GOT3 (cell line): ENCODE results near the gene LYPLA2.
"Not testable (repeated sequence)": the region's sequence is repeated elsewhere in the genome, so short reads cannot be mapped to it uniquely, and the experiment has no call there.

Experiments used
- DNase-seq: peaks from one replicate; lab custom pipeline; 2025; ENCODE audit warnings: mixed read lengths; lab: John Stamatoyannopoulos, UW

The LYPLA2 gene

DNA sequence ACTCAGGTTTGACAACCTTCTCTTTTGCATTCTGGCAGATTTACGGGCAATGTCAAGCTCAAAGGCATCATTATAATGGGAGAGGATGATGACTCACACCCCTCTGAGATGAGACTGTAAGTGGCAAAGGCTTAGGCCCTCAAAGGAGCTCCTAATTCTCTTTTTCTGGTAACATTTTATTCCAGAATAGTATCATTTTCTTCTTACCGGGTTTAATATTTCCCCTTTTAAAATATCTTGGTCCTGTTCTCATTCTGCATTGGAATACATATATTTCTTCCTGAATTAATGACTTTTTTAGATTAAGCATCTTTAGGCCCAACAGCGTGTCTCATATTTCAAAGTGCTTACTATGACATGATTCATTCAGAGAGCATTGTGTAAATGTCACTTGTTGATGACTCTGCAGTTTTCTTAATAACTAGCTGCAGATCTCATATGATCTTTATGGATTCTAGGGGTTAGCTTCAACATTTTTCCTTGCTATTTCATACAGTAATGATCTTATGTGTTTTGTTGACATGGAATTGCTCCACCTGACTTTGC, 11.0 kb upstream of the LYPLA2 start:
- DNase-seq: no peak

DNA sequence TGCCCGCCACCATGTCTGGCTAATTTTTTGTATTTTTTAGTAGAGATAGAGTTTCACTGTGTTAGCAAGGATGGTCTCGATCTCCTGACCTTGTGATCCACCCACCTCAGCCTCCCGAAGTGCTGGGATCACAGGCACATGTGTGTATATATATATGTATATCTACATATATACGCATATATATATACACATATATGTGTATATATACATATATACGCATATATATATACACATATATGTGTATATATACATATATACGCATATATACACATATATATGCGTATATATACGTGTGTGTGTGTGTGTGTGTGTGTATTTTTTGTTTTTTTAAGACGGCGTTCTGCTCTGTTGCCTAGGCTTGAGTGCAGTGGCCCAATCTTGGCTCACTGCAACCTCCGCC, 7.8 kb upstream of the LYPLA2 start:
- DNase-seq: not testable (repeated sequence)

- no peak for DNase-seq
These were observed 6.1 kb upstream of the LYPLA2 start for GRCh38 chr1:23784846-23785245.

GRCh38 chr1:23787701-23788100, 3.2 kb upstream of the LYPLA2 start:
- no peak for DNase-seq

DNA sequence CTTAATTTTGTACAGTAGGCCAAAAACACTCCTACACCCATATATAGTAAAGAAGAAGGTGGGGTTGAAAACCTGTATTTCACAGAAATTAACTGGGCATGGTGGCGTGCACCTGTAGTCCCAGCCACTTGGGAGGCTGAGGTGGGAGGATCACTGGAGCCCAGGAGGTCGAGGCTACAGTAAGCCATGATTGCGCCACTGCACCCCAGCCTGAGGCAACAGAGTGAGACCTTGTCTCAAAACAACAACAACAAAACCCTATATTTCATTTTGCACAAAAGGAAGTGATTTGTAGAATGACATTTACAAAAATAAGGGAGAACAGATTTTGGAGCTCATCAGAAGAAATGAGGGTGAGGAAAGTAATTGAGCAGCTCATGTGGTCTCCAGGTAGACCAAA, 2.2 kb upstream of the LYPLA2 start:
- no peak for DNase-seq

GRCh38 chr1:23791516-23792047, 637 bp downstream of the LYPLA2 start:
- DNase-seq: no peak

DNA sequence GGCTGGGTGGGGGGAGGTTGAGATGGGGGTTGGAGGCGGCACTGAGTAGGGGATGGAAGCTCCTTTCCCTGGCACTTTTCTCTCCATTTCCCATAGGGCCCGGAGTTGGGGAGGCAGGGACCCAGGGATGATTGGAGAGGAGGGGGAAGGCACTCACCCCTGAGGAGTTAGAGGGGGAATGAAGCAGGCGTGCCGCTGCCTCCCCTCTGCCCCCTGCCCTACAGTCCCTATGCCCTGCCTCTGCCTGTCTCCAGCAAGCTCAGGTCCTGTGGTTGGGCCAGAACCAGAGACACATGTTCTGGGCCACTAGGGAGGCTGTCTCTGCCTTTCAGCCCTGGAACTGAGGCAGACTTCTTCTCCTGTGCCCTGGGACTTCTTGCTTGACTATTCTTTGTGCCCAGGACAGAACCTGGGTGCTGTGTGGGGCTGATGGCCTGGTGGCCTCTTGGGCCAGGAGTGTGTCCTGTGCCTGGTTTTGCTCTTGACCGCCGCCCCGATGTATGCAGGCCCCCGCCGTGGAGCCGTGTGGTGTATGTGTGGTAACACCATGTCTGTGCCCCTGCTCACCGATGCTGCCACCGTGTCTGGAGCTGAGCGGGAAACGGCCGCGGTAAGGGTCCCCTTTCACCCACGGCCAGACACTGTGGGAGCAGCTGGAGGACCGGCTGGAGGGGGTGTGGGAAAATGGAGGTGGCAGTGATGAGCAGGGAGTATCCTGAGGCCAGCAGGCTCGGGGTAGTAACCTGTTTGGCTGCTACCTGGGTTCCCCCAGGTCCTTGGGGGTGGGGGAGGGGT, 1.4 kb downstream of the LYPLA2 start:
- no peak for DNase-seq

DNA sequence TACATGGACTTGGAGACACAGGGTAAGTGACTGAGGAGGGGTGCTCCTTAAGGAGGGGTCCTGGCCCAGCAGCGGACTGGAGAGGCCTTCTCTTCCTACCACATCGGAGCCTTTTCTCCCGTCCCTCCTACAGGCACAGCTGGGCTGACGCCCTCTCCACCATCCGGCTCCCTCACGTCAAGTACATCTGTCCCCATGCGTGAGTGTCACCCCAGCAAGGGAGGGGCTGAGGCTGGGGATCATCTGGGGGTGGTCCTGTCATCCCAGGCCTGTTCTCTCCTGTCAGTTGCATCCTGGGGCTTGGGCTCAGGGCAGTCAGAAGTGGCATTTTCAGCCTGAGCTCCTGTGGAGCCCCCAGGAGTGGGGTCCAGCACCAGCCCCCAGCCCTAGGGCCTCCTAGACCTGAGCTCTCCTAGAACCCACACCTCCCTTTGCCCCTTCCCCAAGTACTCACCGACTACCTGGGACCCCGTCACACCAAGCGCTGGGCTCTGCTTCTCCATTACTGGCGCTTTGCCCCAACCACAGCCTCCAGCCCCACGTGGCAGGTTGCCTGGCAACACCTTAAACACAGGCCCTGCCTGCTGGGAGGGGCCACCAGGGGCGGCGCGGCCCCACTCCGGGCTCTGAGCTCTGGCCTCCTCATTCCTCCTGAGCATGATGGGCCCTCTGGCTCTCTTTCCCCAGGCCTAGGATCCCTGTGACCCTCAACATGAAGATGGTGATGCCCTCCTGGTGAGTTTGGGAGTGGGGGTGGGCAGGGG, 2.3 kb downstream of the LYPLA2 start:
- no peak for DNase-seq

DNA sequence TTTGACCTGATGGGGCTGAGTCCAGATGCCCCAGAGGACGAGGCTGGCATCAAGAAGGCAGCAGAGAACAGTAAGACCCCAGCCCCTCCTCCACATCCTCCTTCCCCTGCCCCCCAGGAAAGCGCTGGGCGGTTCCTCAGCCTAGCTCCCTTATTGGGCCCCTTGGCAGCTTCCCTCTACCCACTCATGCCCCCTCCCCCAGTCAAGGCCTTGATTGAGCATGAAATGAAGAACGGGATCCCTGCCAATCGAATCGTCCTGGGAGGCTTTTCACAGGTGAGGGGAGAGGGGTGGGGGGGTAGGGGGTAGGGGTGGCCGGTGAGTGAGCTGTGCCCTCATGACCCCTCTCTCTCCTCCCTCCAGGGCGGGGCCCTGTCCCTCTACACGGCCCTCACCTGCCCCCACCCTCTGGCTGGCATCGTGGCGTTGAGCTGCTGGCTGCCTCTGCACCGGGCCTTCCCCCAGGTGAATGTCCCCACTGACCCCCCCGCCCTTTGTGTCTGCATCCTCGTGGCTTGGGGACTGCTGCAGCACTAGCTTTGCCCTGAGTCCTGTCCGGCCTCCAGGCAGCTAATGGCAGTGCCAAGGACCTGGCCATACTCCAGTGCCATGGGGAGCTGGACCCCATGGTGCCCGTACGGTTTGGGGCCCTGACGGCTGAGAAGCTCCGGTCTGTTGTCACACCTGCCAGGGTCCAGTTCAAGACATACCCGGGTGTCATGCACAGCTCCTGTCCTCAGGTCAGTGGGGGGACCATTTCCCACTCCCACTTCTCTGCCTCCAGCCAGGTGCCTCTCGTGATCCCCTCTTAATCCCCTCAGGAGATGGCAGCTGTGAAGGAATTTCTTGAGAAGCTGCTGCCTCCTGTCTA, 3.2 kb downstream of the LYPLA2 start:
- DNase-seq: no peak

DNA sequence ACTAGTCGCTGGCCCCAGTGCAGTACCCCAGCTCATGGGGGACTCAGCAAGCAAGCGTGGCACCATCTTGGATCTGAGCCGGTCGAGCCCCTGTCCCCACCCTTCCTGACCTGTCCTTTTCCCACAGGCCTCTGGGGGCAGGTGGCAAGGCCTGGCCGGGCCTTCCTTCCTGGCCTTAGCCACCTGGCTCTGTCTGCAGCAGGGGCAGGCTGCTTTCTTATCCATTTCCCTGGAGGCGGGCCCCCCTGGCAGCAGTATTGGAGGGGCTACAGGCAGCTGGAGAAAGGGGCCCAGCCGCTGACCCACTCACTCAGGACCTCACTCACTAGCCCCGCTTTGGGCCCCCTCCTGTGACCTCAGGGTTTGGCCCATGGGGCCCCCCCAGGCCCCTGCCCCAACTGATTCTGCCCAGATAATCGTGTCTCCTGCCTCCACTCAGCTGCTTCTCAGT, 3.8 kb downstream of the LYPLA2 start:
- DNase-seq: not testable (repeated sequence)

GRCh38 chr1:23795676-23796465, 4.9 kb downstream of the LYPLA2 start:
- DNase-seq: no peak

DNA sequence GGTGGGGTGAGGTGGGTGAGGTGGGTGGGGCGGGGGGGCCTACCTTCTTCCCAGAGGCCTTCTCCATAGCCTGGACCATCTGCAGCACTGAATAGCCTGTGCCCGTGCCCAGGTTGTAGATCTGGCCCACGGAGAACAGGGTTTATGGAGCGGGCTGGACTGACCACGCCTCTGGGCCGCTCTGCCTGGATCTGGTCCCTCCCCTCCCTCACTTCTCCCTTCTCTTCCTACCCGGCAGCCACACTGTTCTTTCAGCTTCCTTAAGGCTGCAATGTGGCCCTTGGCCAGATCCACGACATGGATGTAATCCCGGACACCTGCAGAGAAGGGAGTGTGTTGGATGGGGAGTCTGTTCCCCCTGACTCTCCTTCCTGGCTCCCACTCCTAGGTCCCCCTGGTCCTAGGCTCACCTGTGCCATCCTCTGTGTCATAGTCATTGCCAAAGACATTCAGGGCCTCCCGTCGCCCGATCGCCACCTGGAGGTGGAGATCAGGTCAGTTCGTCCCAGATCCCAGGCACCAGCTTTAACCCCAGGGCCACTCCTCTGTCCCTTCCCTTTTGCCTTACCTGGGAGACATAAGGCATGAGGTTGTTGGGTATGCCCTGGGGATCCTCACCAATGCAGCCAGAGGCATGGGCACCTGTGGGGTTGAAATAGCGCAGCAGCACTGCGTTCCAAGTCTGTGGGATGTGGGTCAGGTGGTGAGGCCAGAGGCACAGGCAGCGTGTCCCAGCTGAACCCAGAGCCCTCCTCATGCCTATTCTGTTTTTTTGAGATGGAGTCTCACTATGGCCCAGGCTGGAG, 5.7 kb downstream of the LYPLA2 start:
- DNase-seq: no peak

DNA sequence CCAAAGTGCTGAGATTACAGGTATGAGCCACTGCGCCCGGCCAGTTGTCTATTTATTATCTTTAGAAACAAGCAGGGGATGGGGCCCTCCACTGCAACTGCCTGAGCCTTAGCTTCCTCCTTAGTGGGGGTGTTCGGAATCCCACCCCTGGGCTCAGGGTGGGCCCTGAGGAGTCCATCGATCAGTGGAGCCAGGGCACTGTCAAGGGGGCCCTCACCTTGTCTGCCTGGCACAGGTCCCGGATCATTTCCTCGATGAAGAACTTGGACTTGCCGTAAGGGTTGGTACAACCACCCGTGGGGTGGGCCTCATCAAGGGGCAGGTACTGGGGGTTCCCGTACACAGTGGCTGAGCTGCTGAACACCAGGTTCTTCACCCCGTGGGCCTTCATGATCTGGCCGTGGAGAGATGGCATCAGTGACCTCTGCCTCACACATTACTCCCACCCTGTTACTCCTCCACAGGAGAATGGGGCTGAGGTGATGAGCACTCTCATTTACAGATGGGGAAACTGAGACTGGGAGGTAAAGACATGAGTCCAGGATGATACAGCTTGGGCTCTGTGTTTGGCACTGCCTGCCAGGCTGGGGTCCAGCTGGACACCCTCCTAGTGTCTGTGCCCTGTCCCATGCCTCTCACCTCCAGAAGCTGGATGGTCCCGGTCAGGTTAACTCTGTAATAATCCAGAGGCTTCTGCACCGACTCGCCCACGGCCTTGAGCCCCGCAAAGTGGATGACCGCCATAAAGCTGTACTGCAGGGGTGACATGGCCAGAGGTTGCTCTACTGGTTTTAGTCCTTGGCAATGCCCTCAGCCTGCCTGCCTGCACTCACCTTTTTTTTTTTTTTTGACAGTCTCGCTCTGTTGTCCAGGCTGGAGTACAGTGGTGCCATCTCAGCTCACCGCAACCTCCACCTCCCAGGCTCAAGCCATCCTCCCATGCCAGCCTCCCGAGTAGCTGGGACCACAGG, 6.8 kb downstream of the LYPLA2 start:
- no peak for DNase-seq

- no peak for DNase-seq
These were observed 7.8 kb downstream of the LYPLA2 start for GRCh38 chr1:23798662-23799142.

DNA sequence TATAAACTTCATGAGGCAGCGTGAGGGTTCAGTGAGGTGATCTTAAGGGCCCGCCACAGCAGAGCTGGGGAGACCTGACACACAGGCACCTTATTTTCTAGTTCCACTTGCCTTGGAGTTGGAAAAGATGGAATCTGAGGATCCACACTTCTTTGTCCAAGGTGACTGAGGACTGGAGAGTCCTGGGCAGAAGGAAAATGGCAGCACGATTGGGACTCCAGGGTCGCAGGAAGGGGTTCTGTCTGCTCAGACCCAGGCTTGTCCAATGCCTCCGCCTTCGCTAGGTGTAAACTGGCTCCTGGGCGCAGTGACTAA, 8.3 kb downstream of the LYPLA2 start:
- no peak for DNase-seq

DNA sequence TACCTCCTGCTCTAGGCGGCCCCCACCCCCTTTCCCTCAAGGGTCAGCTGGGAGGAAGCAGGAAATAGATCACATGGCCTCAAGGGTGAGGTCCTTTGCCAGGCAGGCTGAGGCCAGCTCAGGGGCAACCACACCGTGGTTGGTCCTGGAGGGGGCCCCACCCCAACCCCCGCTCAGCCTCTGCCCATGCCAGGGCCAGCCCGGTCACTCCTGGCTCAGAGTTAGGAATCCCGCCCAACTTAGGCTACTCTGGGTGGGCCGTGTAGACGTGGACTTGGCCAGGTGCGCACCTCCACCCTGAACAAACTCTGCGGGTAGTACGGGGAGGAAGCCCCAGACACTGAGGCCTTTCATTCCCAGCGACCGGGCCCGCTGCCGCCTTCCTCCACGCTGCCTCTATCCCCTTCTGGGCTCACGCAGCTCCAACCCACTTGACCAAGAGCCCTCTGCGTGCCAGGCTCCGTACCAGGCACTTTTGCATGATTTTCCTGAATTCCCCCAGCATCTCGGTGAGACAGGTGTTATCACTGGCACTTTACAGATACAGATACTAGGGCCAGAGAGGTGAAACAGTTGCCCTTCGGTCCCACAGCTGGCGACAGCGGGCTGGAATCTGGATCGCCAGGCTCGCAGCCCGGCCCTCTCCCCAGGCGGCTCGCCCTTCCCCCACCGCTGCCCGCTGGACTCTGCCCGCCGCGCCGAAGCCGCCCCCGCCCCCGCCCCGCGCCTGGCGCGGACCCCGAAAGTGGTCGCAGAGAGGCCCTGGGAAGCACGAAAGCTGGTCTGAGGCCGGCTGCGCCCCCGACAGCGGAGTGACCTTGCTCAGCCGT, 8.8 kb downstream of the LYPLA2 start:
- DNase-seq: peak; percentile 48

DNA sequence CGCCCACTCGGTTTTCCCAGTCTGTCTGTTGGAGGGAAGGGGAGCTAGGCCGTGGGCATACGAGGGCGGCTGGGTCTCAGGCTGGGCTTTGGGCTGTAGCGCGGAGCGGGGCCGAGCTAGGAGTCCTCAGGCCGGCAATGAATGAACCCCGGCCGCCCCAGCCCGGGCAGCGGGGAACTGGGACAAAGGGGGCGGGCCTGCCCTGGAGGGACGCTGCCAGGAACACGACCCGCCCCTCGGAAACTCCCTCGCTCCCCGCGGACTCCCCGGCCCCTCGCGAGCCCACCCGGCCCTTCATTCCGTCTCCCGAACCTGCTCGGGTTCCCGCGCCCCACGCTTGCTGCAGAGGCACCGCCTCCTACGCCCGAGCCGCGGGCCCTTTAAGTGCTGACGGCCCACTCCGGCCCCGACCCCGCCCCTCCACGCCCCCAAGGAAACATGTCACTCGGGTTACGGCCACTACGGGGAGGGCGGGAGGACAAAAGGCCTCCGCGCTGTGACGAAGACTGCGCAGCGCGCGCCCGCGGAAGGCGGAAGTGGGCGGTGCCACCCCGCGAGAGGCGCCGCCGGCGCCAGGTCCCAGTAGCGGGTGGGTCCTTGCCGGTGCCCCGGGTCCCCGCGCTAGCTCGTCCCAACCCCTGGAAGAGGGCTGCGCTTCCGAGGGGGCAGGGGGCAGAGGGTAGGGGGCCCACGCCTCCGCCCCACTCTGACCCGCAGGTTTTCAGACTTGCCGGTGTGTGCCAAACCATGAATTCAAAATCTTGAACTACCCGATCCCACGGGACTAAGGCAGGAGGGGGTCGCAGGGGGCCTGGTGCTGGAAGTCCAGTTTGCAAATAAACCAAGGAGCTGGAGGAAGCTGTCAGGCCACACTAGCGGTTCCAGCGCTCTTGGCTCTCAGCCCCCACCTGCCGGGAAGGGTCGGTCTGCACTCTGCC, 9.7 kb downstream of the LYPLA2 start, which contains the start of gene GALE:
TSS of gene GALE (minus strand) at position 355 of the 938 bp plus-strand sequence. CDS start 1,747 bp downstream, outside the sequence.
- DNase-seq: peak; percentile 82
